Heart left ventricle (tissue), 13 donors: Measurements from ENCODE around the gene IRX1.

Experiments used
- POLR2A ChIP-seq, 2 donors: fragments of 450-650 bp; IDR thresholded peaks; one replicate each; pipeline ENCODE4 v1.6.1; 2017; ENCODE audit warnings: antibody characterized with exemption in 2 of 2, mild to moderate bottlenecking in 2 of 2, moderate library complexity in 2 of 2
- TF ChIP-seq, protein P1 (sequence below), 12 donors: fragments of 200-600 bp; sonication (generic) in 4 of 12; IDR thresholded peaks; one replicate each; pipeline versions ENCODE4 v1.5.0 to v1.8.0; 2018 to 2022; ENCODE audit warnings: antibody characterized with exemption in 12 of 12, mild to moderate bottlenecking in 5 of 12
- donor health status: ischemic (EF 13 %, LVEDD 7.1; RV severe dilation, severe dysfunction).
- donor health status: DM: no; HTN: yes; CAD: no.
- donor health status: DM: no; HTN: no; CAD: no.
- donor health status: ischemic (EF 25% LVEDD 6.9; RV normal size, moderate dysfunction).
- donor health status: ischemic (EF 25% LVEDD 5.7; RV mildly dilated, moderate dysfunction).
- donor health status: ischemic (EF 35%, LVEDD 5.7; RV mildly dilated, moderate dysfunction).
- donor health status: nonischemic (EF 11% LVEDD 7.7; RV severe dilation, severe dysfunction).
- donor health status: DM: yes; HTN: yes; CAD: no.
- donor health status: PGD.
- donor health status: ischemic (EF 29% LVEDD 5.4; RV normal size, mild dysfunction).
- donor health status: nonischemic (EF 23%, LVEDD 6.1; RV moderate dilation, normal function).

- TF ChIP-seq, protein P1, sequence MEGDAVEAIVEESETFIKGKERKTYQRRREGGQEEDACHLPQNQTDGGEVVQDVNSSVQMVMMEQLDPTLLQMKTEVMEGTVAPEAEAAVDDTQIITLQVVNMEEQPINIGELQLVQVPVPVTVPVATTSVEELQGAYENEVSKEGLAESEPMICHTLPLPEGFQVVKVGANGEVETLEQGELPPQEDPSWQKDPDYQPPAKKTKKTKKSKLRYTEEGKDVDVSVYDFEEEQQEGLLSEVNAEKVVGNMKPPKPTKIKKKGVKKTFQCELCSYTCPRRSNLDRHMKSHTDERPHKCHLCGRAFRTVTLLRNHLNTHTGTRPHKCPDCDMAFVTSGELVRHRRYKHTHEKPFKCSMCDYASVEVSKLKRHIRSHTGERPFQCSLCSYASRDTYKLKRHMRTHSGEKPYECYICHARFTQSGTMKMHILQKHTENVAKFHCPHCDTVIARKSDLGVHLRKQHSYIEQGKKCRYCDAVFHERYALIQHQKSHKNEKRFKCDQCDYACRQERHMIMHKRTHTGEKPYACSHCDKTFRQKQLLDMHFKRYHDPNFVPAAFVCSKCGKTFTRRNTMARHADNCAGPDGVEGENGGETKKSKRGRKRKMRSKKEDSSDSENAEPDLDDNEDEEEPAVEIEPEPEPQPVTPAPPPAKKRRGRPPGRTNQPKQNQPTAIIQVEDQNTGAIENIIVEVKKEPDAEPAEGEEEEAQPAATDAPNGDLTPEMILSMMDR (IDR thresholded peaks at IDR 0.05), result no peak
- no peak for TF ChIP-seq POLR2A (IDR thresholded peaks at IDR 0.05)
These were observed 5.3 kb upstream of the IRX1 start for GRCh38 chr5:3590161-3590966.
